Fibroblast of lung (primary cell): ENCODE results near the gene CYP4Z1. TPM values are rescaled to one million over a fixed set of nuclear protein-coding genes. Genes with fewer than 3 reads are reported as not detected.
A peak's percentile ranks its signal among the peaks of the same experiment; 100 is the strongest.
"Not testable (repeated sequence)": the region's sequence is repeated elsewhere in the genome, so short reads cannot be mapped to it uniquely, and the experiment has no call there.

Experiments
- DNase-seq, 2 donors: peaks; one replicate each; pipeline versions ENCODE4 v3.0.0 to v3.0.0-alpha.2; 2010; ENCODE audit warnings: low read depth in 2 of 2
- H2AFZ ChIP-seq: 2 replicates; pipeline ENCODE4 v1.5.1; 2012; ENCODE audit warnings: low read length, control low read depth, inconsistent platforms
- H3K27ac ChIP-seq: 2 replicates; pipeline ENCODE4 v1.5.1; 2011; ENCODE audit warnings: low read length, control low read depth; ENCODE audit not compliant: insufficient read depth
- H3K27me3 ChIP-seq: 2 replicates; pipeline ENCODE4 v1.5.1; 2011; ENCODE audit warnings: mild to moderate bottlenecking, low read length; ENCODE audit not compliant: control insufficient read depth, insufficient read depth
- H3K36me3 ChIP-seq: 2 replicates; pipeline ENCODE4 v1.5.1; 2011; ENCODE audit warnings: low read length; ENCODE audit not compliant: control insufficient read depth, insufficient read depth
- H3K4me1 ChIP-seq: 2 replicates; pipeline ENCODE4 v1.5.1; 2011; ENCODE audit warnings: low read length; ENCODE audit not compliant: control insufficient read depth, insufficient read depth; ENCODE audit errors: extremely low read depth
- H3K4me2 ChIP-seq: 2 replicates; pipeline ENCODE4 v1.5.1; 2011; ENCODE audit warnings: low read length, control low read depth; ENCODE audit not compliant: insufficient read depth; ENCODE audit errors: extremely low read depth
- H3K4me3 ChIP-seq, 4 experiments: fragments of 200-600 bp in 1 of 4; sonication (generic) in 1 of 4; replicated peaks in 1 of 4; 2 replicates each; pipeline ENCODE4 v1.5.1; 2011 to 2016; ENCODE audit warnings: low read length in 4 of 4, low read depth in 3 of 4, mild to moderate bottlenecking in 3 of 4, control low read depth in 2 of 4, inconsistent platforms in 1 of 4, mixed read lengths in 1 of 4; ENCODE audit not compliant: insufficient read depth in 1 of 4; ENCODE audit errors: control extremely low read depth in 1 of 4
- H3K79me2 ChIP-seq: 2 replicates; pipeline ENCODE4 v1.5.1; 2012; ENCODE audit warnings: mild to moderate bottlenecking, low read length, inconsistent platforms; ENCODE audit not compliant: control insufficient read depth, insufficient read depth
- H3K9ac ChIP-seq: 2 replicates; pipeline ENCODE4 v1.5.1; 2011; ENCODE audit warnings: mild to moderate bottlenecking, low read length, control low read depth; ENCODE audit not compliant: insufficient read depth
- H3K9me3 ChIP-seq: 2 replicates; pipeline ENCODE4 v1.5.1; 2012; ENCODE audit warnings: low read depth, low read length; ENCODE audit not compliant: control insufficient read depth, insufficient read depth
- H4K20me1 ChIP-seq: 2 replicates; pipeline ENCODE4 v1.5.1; 2011; ENCODE audit warnings: low read length; ENCODE audit not compliant: control insufficient read depth, insufficient read depth; ENCODE audit errors: extremely low read depth
- CTCF ChIP-seq, 2 donors: IDR thresholded peaks in 1 of 2; conservative IDR thresholded peaks in 1 of 2; 1 replicate in 1 of 2; 2 replicates in 1 of 2; pipeline ENCODE4 v1.5.1; 2011 to 2012; ENCODE audit warnings: low read length in 2 of 2, control low read depth in 1 of 2, inconsistent platforms in 1 of 2, low read depth in 1 of 2, mild to moderate bottlenecking in 1 of 2
- EZH2 ChIP-seq: IDR thresholded peaks from 2 replicates; pipeline ENCODE4 v1.5.1; 2012; ENCODE audit warnings: low read length, control low read depth, mild to moderate bottlenecking; ENCODE audit errors: missing control alignments
- polyA plus RNA-seq, 2 donors: library from polyadenylated mRNA; depleted of rRNA in 1 of 2; stranded (reverse) in 1 of 2; unstranded in 1 of 2; fragments of >200 nt; gene quantifications; 2 replicates each; pipeline ENCODE4 v1.2.1, GENCODE V29; 2011 to 2012; ENCODE audit warnings: missing spikeins in 1 of 2
- total RNA-seq: library from RNA; depleted of rRNA; stranded (reverse); fragments of >200 nt; gene quantifications from 2 replicates; pipeline ENCODE4 v1.2.1, GENCODE V29; 2014

The CYP4Z1 gene
- total and polyA plus RNA-seq, 2 donors (not counting 1 experiment from before 2014, with no cell fraction given), result not detected

- Histone ChIP-seq H3K27me3 (no peaks in the 10 kb centered on the region), H3K4me3 (no peak overlapping the region), H3K79me2 (no peaks in the 10 kb centered on the region), H3K9ac (no peak overlapping the region), H3K4me1 (no peaks in the 10 kb centered on the region), H3K4me2 (no peak overlapping the region), H3K27ac (no peak overlapping the region), H2AFZ (no peak overlapping the region), H4K20me1 (no peaks in the 10 kb centered on the region), H3K36me3 (no peaks in the 10 kb centered on the region), H3K9me3 (no peaks in the 10 kb centered on the region)
- TF ChIP-seq CTCF (conservative IDR thresholded peaks at IDR 0.05 in 1 of 2, IDR thresholded peaks at IDR 0.05 in 1 of 2; ENCODE audit: low read depth in 1 of 2, low read length in 2 of 2) (no peak), EZH2 (no peak)
- DNase-seq, result no peak
These were observed 7.7 kb upstream of the CYP4Z1 start for GRCh38 chr1:47059376-47059775.

- not testable (repeated sequence) for H3K4me2 ChIP-seq, H3K4me3 ChIP-seq, H3K4me1 ChIP-seq, H2AFZ ChIP-seq, H3K36me3 ChIP-seq, H3K79me2 ChIP-seq, H4K20me1 ChIP-seq, H3K27me3 ChIP-seq, H3K27ac ChIP-seq, H3K9me3 ChIP-seq, H3K9ac ChIP-seq, DNase-seq
These were observed 2.0 kb downstream of the CYP4Z1 start for GRCh38 chr1:47069080-47069479.

DNA sequence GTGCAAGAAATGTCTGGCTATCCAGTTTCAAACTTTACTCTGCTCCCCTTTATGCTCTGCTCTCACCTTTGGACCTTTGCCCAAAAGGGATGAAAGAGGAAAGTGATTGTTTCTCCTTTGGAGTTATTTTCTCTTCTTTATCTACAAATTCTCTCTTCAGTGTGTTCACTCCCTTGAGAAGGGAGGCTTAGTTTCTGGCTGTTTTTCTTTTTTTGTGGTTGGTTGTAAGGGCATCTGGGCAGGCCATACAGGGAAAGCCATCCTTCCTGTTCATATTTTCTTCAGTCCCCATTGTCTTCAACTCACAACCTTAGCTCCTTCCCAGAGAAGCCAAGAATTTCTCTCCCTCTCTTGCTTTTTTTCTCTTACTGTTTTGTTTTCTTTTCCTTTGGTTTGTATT is 2.5 kb downstream of the CYP4Z1 start:
- not testable (repeated sequence) for H2AFZ ChIP-seq, H3K4me2 ChIP-seq, H3K36me3 ChIP-seq, H3K79me2 ChIP-seq, H3K27me3 ChIP-seq, H3K4me1 ChIP-seq, DNase-seq, H4K20me1 ChIP-seq, H3K9me3 ChIP-seq, H3K9ac ChIP-seq, H3K27ac ChIP-seq, H3K4me3 ChIP-seq

- H2AFZ ChIP-seq, H3K9ac ChIP-seq, H3K36me3 ChIP-seq, H3K4me2 ChIP-seq, H3K27me3 ChIP-seq, H3K27ac ChIP-seq, H3K4me1 ChIP-seq, H3K79me2 ChIP-seq, H3K4me3 ChIP-seq, H4K20me1 ChIP-seq, H3K9me3 ChIP-seq: not testable (repeated sequence)
- DNase-seq, result peak; percentile 6 to 12
- peak; percentile 11 to 37 for TF ChIP-seq CTCF (conservative IDR thresholded peaks at IDR 0.05 in 1 of 2, IDR thresholded peaks at IDR 0.05 in 1 of 2; ENCODE audit: low read depth in 1 of 2, low read length in 2 of 2)
These were observed 22.3 kb downstream of the CYP4Z1 start for GRCh38 chr1:47089356-47089755.
